WTC11 (cell line): ENCODE measurements around the gene SLC35F2. TPM values are rescaled to one million over a fixed set of nuclear protein-coding genes. Genes with fewer than 3 reads are reported as not detected.

ENCODE experiments used
- ATAC-seq: fragments of 200-7000 bp; cut with Tn5 transposase; 2 replicates; pipeline ENCODE4 v1.10.0; 2021; ENCODE audit warnings: mild to moderate bottlenecking, moderate library complexity
- CTCF ChIA-PET: fragments of 300-600 bp; sonication (Branson Sonifier 250); formaldehyde crosslinking; loops from one replicate; lab custom pipeline; 2021; ENCODE audit warnings: antibody characterized with exemption; lab: Charles Lee
- POLR2A ChIA-PET: fragments of 350-600 bp; sonication (Branson Sonifier 250); formaldehyde crosslinking; loops from one replicate; lab custom pipeline; 2021; ENCODE audit warnings: antibody characterized with exemption; lab: Charles Lee
- DNase-seq: peaks from one replicate; pipeline ENCODE4 v3.0.0; 2021; ENCODE audit warnings: low spot score
- H3K27ac Mint-ChIP-seq: 2 replicates; pipeline ENCODE4 v1.8.0; 2021; ENCODE audit warnings: mixed read lengths
- H3K27me3 Mint-ChIP-seq: 2 replicates; pipeline ENCODE4 v1.8.0; 2021; ENCODE audit warnings: low read depth, mild to moderate bottlenecking, moderate library complexity, mixed read lengths
- H3K36me3 Mint-ChIP-seq: 2 replicates; pipeline ENCODE4 v1.8.0; 2021; ENCODE audit warnings: mixed read lengths
- H3K4me1 Mint-ChIP-seq: 2 replicates; pipeline ENCODE4 v1.8.0; 2022; ENCODE audit warnings: mixed read lengths
- H3K4me3 Mint-ChIP-seq: 2 replicates; pipeline ENCODE4 v1.8.0; 2021; ENCODE audit warnings: mild to moderate bottlenecking, moderate library complexity, mixed read lengths
- H3K9me3 Mint-ChIP-seq: 2 replicates; pipeline ENCODE4 v1.8.0; 2021; ENCODE audit warnings: mixed read lengths
- ATF3 ChIP-seq: sonication (generic); formaldehyde crosslinking; conservative IDR thresholded peaks from 2 replicates; pipeline ENCODE4 v1.8.1; 2022; ENCODE audit warnings: mild to moderate bottlenecking, missing genetic modification reagents
- CBFB ChIP-seq: sonication (generic); formaldehyde crosslinking; IDR thresholded peaks from 2 replicates; pipeline ENCODE4 v1.8.1; 2022; ENCODE audit warnings: mild to moderate bottlenecking, low read depth, missing genetic modification reagents
- E2F5 ChIP-seq: sonication (generic); formaldehyde crosslinking; IDR thresholded peaks from 2 replicates; pipeline ENCODE4 v1.8.1; 2022; ENCODE audit warnings: mild to moderate bottlenecking, moderate library complexity, missing genetic modification reagents
- ESRRA ChIP-seq: sonication (generic); formaldehyde crosslinking; IDR thresholded peaks from 2 replicates; pipeline ENCODE4 v1.8.1; 2022; ENCODE audit warnings: mild to moderate bottlenecking, missing genetic modification reagents, borderline replicate concordance
- FOXK1 ChIP-seq: sonication (generic); formaldehyde crosslinking; IDR thresholded peaks from 2 replicates; pipeline ENCODE4 v1.8.0; 2022; ENCODE audit warnings: mild to moderate bottlenecking, moderate library complexity, missing genetic modification reagents
- FOXP1 ChIP-seq: sonication (generic); formaldehyde crosslinking; IDR thresholded peaks from 2 replicates; pipeline ENCODE4 v1.8.0; 2022; ENCODE audit warnings: missing genetic modification reagents, mild to moderate bottlenecking, moderate library complexity, borderline replicate concordance
- IRF1 ChIP-seq: sonication (generic); formaldehyde crosslinking; IDR thresholded peaks from 2 replicates; pipeline ENCODE4 v1.8.0; 2023; ENCODE audit warnings: missing genetic modification reagents
- IRF2 ChIP-seq: sonication (generic); formaldehyde crosslinking; IDR thresholded peaks from 2 replicates; pipeline ENCODE4 v1.8.0; 2022; ENCODE audit warnings: low read depth, missing genetic modification reagents, borderline replicate concordance
- KAT7 ChIP-seq: sonication (generic); formaldehyde crosslinking; IDR thresholded peaks from 2 replicates; pipeline ENCODE4 v1.8.1; 2023; ENCODE audit warnings: missing genetic modification reagents, mild to moderate bottlenecking, borderline replicate concordance
- NFYB ChIP-seq: sonication (generic); formaldehyde crosslinking; conservative IDR thresholded peaks from 2 replicates; pipeline ENCODE4 v1.8.0; 2022; ENCODE audit warnings: low read depth, missing genetic modification reagents
- NR1H2 ChIP-seq: sonication (generic); formaldehyde crosslinking; IDR thresholded peaks from 2 replicates; pipeline ENCODE4 v1.9.0; 2021; ENCODE audit warnings: mild to moderate bottlenecking, moderate library complexity, missing genetic modification reagents
- NR2C2 ChIP-seq: sonication (generic); formaldehyde crosslinking; IDR thresholded peaks from 2 replicates; pipeline ENCODE4 v1.8.0; 2022; ENCODE audit warnings: mild to moderate bottlenecking, missing genetic modification reagents
- NR3C1 ChIP-seq: sonication (generic); formaldehyde crosslinking; conservative IDR thresholded peaks from 2 replicates; pipeline ENCODE4 v1.8.1; 2023; ENCODE audit warnings: low read depth, mild to moderate bottlenecking, missing genetic modification reagents
- SOX15 ChIP-seq: fragments of 250-450 bp; sonication (Bioruptor Pico); IDR thresholded peaks from 2 replicates; pipeline ENCODE4 v1.9.0; 2021; ENCODE audit warnings: mild to moderate bottlenecking
- STAT6 ChIP-seq: sonication (generic); formaldehyde crosslinking; conservative IDR thresholded peaks from 2 replicates; pipeline ENCODE4 v1.8.1; 2023; ENCODE audit warnings: mild to moderate bottlenecking, low read depth, missing genetic modification reagents, moderate library complexity
- TEAD4 ChIP-seq: sonication (generic); formaldehyde crosslinking; IDR thresholded peaks from 2 replicates; pipeline ENCODE4 v1.8.0; 2022; ENCODE audit warnings: mild to moderate bottlenecking, missing genetic modification reagents
- ZMAT4 ChIP-seq: fragments of 250-450 bp; sonication (Bioruptor Pico); IDR thresholded peaks from 2 replicates; pipeline ENCODE4 v1.9.0; 2021; ENCODE audit warnings: mild to moderate bottlenecking
- ZNF121 ChIP-seq: sonication (generic); formaldehyde crosslinking; IDR thresholded peaks from 2 replicates; pipeline ENCODE4 v1.8.0; 2023; ENCODE audit warnings: missing genetic modification reagents
- ZNF138 ChIP-seq: sonication (generic); formaldehyde crosslinking; conservative IDR thresholded peaks from 2 replicates; pipeline ENCODE4 v1.8.1; 2022; ENCODE audit warnings: mild to moderate bottlenecking, moderate library complexity, missing genetic modification reagents
- ZNF263 ChIP-seq: sonication (generic); formaldehyde crosslinking; IDR thresholded peaks from 2 replicates; pipeline ENCODE4 v1.8.1; 2022; ENCODE audit warnings: low read depth, mild to moderate bottlenecking, moderate library complexity, missing genetic modification reagents
- ZNF532 ChIP-seq: fragments of 250-450 bp; sonication (Bioruptor Pico); IDR thresholded peaks from 2 replicates; pipeline ENCODE4 v1.9.0; 2021; ENCODE audit warnings: mild to moderate bottlenecking, borderline replicate concordance
- total RNA-seq: library from RNA; stranded (reverse); gene quantifications from 3 replicates; pipeline ENCODE4 v1.2.3, GENCODE V29; 2021

The SLC35F2 gene
- total RNA-seq, 1 experiment from 2014 or later, result 27.1 TPM

- TF ChIP-seq E2F5 (CRISPR knock-in tag) (no peak), SOX15 (no peak), NR3C1 (CRISPR knock-in tag) (no peak), ZNF532 (CRISPR knock-in tag) (no peak)
Measured at GRCh38 chr11:107821199-107821927, 37.2 kb downstream of the SLC35F2 start (continued).

GRCh38 chr11:107819361-107820014, 39.1 kb downstream of the SLC35F2 start:
- CTCF ChIA-PET, result interaction anchor here (0.7 kb wide), 1 partner anchor 19 kb away, joined by 5 read pairs; no protein-coding TSS in a partner anchor

GRCh38 chr11:107818491-107818890, 40.1 kb downstream of the SLC35F2 start:
- no peaks in the 10 kb centered on the region for H3K36me3 Mint-ChIP-seq
- ATAC-seq, result no peak
- TF ChIP-seq ZNF263 (CRISPR knock-in tag) (no peak), NR1H2 (CRISPR knock-in tag) (no peak), NR2C2 (no peak), CBFB (CRISPR knock-in tag) (no peak), TEAD4 (no peak), ZMAT4 (no peak), IRF2 (CRISPR knock-in tag) (no peak), ATF3 (CRISPR knock-in tag) (no peak), ESRRA (CRISPR knock-in tag) (no peak), FOXK1 (CRISPR knock-in tag) (no peak), STAT6 (CRISPR knock-in tag) (no peak), ZNF138 (CRISPR knock-in tag) (no peak), ZNF121 (CRISPR knock-in tag) (no peak)

More at GRCh38 chr11:107819361-107820014, 39.1 kb downstream of the SLC35F2 start:
- Mint-ChIP-seq H3K27me3 (no peaks in the 10 kb centered on the region), H3K27ac (no peak overlapping the region), H3K4me3 (no peak overlapping the region), H3K9me3 (peaks cover 4% of the 10 kb centered on the region; the same call in 1 of the 2 replicates), H3K4me1 (no peaks in the 10 kb centered on the region), H3K36me3 (no peaks in the 10 kb centered on the region)
- DNase-seq, result no peak
- TF ChIP-seq NFYB (CRISPR knock-in tag), result no peak
- TF ChIP-seq E2F5 (CRISPR knock-in tag), result no peak
- TF ChIP-seq IRF1, result no peak
- no peak for TF ChIP-seq FOXP1 (CRISPR knock-in tag)
- no peak for TF ChIP-seq IRF2 (CRISPR knock-in tag)
- no peak for TF ChIP-seq KAT7 (CRISPR knock-in tag)
- no peak for ATAC-seq
- POLR2A ChIA-PET, result no interaction called here

More at GRCh38 chr11:107818491-107818890, 40.1 kb downstream of the SLC35F2 start:
- ChIA-PET CTCF (no interaction called here), POLR2A (no interaction called here)
- Mint-ChIP-seq H3K9me3 (peaks cover 4% of the 10 kb centered on the region; the same call in 1 of the 2 replicates), H3K27ac (no peak overlapping the region), H3K27me3 (no peaks in the 10 kb centered on the region), H3K4me3 (no peak overlapping the region), H3K4me1 (no peaks in the 10 kb centered on the region)
- DNase-seq, result no peak
